ENCODE measurements around the gene HDAC4. TPM values are rescaled to one million over a fixed set of nuclear protein-coding genes. Genes with fewer than 3 reads are reported as not detected.

Gene HDAC4
- total RNA-seq, 1 donor from 2014 or later, result 39.0 TPM

DNA sequence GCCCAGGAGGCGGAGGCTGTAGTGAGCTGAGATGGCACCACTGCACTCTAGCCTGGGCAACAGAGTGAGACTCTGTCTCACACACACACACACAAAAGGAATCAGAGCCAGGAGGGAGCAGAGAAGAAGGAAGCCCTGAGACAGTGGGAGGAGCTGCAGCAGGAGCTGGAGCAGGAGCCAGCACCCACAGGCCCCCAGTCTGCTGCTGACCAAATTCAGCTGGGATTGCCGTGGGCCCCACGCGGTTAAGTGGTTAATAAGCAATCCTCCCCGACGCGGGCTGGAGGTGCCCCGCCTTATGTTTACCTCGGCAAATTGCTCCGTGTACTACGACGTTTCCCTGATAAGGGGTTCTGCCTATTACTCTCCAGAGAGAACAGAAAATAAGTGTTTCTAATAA, 287.6 kb downstream of the HDAC4 start:
- Mint-ChIP-seq H3K36me3 (no peaks in the 10 kb centered on the region), H3K27ac (no peak overlapping the region)

GRCh38 chr2:239112127-239112774, 288.6 kb downstream of the HDAC4 start:
- Mint-ChIP-seq H3K36me3 (no peaks in the 10 kb centered on the region), H3K27ac (no peak overlapping the region), H3K4me3 (no peak overlapping the region), H3K9me3 (no peaks in the 10 kb centered on the region), H3K4me1 (ENCODE audit: unreplicated experiment) (peaks cover 14% of the 10 kb centered on the region), H3K27me3 (no peaks in the 10 kb centered on the region)
- TF ChIP-seq, protein P1, sequence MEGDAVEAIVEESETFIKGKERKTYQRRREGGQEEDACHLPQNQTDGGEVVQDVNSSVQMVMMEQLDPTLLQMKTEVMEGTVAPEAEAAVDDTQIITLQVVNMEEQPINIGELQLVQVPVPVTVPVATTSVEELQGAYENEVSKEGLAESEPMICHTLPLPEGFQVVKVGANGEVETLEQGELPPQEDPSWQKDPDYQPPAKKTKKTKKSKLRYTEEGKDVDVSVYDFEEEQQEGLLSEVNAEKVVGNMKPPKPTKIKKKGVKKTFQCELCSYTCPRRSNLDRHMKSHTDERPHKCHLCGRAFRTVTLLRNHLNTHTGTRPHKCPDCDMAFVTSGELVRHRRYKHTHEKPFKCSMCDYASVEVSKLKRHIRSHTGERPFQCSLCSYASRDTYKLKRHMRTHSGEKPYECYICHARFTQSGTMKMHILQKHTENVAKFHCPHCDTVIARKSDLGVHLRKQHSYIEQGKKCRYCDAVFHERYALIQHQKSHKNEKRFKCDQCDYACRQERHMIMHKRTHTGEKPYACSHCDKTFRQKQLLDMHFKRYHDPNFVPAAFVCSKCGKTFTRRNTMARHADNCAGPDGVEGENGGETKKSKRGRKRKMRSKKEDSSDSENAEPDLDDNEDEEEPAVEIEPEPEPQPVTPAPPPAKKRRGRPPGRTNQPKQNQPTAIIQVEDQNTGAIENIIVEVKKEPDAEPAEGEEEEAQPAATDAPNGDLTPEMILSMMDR (conservative IDR thresholded peaks at IDR 0.05), result no peak
- DNase-seq (ENCODE audit: extremely low spot score, unreplicated experiment), result no peak

More for the DNA sequence above, 287.6 kb downstream of the HDAC4 start:
- Mint-ChIP-seq H3K4me1 (ENCODE audit: unreplicated experiment) (peaks cover 14% of the 10 kb centered on the region), H3K4me3 (peak overlapping the region; percentile 22), H3K27me3 (no peaks in the 10 kb centered on the region), H3K9me3 (no peaks in the 10 kb centered on the region)
- TF ChIP-seq, protein P1 (conservative IDR thresholded peaks at IDR 0.05), result no peak
- DNase-seq (ENCODE audit: extremely low spot score, unreplicated experiment), result no peak

GRCh38 chr2:239111401-239112100, 289.3 kb downstream of the HDAC4 start:
- H3K27ac Mint-ChIP-seq, result no peak overlapping the region
- TF ChIP-seq, protein P1 (conservative IDR thresholded peaks at IDR 0.05), result no peak
- no peak overlapping the region for H3K4me3 Mint-ChIP-seq
- H3K9me3 Mint-ChIP-seq, result no peaks in the 10 kb centered on the region
- DNase-seq (ENCODE audit: extremely low spot score, unreplicated experiment), result no peak
- H3K27me3 Mint-ChIP-seq, result no peaks in the 10 kb centered on the region
- H3K36me3 Mint-ChIP-seq, result no peaks in the 10 kb centered on the region
- peaks cover 14% of the 10 kb centered on the region for H3K4me1 Mint-ChIP-seq (ENCODE audit: unreplicated experiment)

DNA sequence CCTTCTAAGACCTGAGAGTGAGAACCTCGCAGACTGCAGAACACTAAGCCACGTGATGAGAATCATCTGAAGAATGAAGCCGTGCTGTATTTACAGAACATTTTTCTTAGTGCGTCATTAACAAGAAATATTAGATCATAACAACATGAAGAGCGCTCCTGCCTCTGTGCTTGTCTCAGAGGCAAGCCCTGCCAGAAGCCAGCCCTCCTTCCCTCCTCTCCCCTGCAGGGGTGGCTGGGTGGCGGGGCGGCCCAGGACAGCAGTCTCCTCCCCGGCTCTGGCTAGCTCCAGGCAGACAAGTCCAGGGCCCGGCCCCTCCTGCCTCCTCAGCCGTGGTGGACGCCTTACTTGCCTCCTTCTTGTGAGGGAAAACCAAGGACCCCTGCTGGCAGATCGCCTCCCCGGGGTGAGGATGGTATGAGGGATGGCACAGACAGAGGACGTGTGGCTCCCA, 290.2 kb downstream of the HDAC4 start:
- Mint-ChIP-seq H3K4me1 (ENCODE audit: unreplicated experiment) (peaks cover 10% of the 10 kb centered on the region), H3K36me3 (no peaks in the 10 kb centered on the region), H3K27ac (no peak overlapping the region), H3K4me3 (no peak overlapping the region), H3K27me3 (no peaks in the 10 kb centered on the region), H3K9me3 (no peaks in the 10 kb centered on the region)
- TF ChIP-seq, protein P1 (conservative IDR thresholded peaks at IDR 0.05), result no peak
- no peak for DNase-seq (ENCODE audit: extremely low spot score, unreplicated experiment)

DNA sequence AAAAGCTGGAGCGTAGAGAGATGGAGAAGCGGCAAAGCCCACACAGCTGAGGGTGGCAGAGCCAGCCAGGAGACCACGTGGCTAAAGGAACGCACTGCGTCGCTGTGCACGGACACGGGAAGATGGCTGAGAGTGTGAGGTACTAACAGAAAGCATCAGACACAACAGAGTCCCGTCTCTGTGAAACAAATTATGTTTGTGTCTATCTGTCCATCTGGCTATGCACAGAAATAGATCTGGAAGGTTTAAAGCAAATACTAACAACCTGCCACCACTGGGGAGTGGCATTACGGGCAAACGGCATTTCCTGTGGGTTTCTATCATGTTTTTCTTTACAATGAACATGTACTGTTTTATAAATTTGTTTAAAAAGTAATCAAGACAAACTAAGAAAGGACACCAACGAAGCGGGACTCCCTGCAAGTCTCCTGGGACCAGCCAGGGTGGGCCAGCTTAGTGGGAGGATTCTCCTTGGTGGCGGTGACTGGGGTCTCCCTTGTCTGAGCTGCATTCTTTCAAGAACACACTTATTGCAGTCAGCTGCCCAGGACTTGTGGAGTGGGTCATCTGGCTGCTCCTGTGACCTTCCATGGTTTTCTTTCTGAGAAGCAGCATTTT, 290.8 kb downstream of the HDAC4 start:
- TF ChIP-seq, protein P1 (conservative IDR thresholded peaks at IDR 0.05), result no peak
- Mint-ChIP-seq H3K36me3 (no peaks in the 10 kb centered on the region), H3K4me1 (ENCODE audit: unreplicated experiment) (peaks cover 10% of the 10 kb centered on the region), H3K27ac (no peak overlapping the region), H3K4me3 (no peak overlapping the region), H3K27me3 (no peaks in the 10 kb centered on the region), H3K9me3 (no peaks in the 10 kb centered on the region)
- DNase-seq (ENCODE audit: extremely low spot score, unreplicated experiment), result no peak

Data from type B pancreatic cell (in vitro differentiated cells).